Measurements from ENCODE around the gene RAD51B. TPM values are rescaled to one million over a fixed set of nuclear protein-coding genes. Genes with fewer than 3 reads are reported as not detected.
"Not testable (repeated sequence)": the region's sequence is repeated elsewhere in the genome, so short reads cannot be mapped to it uniquely, and the experiment has no call there.

Gene RAD51B
- total and polyA plus RNA-seq, 8 donors: 10.8 to 18.3 (median 14.1) TPM

DNA sequence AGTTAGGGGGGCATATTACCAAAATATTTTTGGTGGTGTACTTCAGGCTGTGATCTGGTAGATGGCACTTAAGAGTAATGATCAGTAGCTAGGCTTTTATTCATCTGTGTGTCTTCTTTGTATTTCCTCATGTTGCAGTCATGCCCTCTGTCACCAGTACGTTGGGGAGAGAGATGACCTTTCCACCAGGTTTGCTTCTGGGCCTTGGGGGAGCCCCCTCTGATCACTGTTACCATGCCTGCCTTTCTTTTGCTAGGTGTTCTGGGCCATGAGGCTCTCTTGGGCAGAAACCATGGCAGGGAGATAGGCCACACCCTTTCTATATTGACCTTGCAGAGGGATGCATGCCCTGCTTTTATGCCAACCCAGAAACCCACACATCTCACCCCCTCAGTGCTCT, 208.5 kb downstream of the RAD51B start:
- ATAC-seq: no peak
- TF ChIP-seq, protein P1, sequence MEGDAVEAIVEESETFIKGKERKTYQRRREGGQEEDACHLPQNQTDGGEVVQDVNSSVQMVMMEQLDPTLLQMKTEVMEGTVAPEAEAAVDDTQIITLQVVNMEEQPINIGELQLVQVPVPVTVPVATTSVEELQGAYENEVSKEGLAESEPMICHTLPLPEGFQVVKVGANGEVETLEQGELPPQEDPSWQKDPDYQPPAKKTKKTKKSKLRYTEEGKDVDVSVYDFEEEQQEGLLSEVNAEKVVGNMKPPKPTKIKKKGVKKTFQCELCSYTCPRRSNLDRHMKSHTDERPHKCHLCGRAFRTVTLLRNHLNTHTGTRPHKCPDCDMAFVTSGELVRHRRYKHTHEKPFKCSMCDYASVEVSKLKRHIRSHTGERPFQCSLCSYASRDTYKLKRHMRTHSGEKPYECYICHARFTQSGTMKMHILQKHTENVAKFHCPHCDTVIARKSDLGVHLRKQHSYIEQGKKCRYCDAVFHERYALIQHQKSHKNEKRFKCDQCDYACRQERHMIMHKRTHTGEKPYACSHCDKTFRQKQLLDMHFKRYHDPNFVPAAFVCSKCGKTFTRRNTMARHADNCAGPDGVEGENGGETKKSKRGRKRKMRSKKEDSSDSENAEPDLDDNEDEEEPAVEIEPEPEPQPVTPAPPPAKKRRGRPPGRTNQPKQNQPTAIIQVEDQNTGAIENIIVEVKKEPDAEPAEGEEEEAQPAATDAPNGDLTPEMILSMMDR (IDR thresholded peaks at IDR 0.05): no peak
- no peaks in the 10 kb centered on the region for H3K27me3 ChIP-seq
- peaks cover 0 to 11% of the 10 kb centered on the region in 2 donors for H3K9me3 ChIP-seq
- H3K4me1 ChIP-seq: no peaks in the 10 kb centered on the region
- no peak overlapping the region for H3K27ac ChIP-seq
- no peaks in the 10 kb centered on the region for H3K36me3 ChIP-seq
- no peak for DNase-seq
- no peak overlapping the region for H3K4me3 ChIP-seq
- intact Hi-C loops (cut with DNase I): no loop called here

GRCh38 chr14:68031011-68031410, 211.4 kb downstream of the RAD51B start:
- H3K4me3 ChIP-seq; H3K27me3 ChIP-seq; H3K4me1 ChIP-seq; ATAC-seq; DNase-seq; H3K9me3 ChIP-seq; H3K27ac ChIP-seq; intact Hi-C loops (cut with DNase I); H3K36me3 ChIP-seq: not testable (repeated sequence)

DNA sequence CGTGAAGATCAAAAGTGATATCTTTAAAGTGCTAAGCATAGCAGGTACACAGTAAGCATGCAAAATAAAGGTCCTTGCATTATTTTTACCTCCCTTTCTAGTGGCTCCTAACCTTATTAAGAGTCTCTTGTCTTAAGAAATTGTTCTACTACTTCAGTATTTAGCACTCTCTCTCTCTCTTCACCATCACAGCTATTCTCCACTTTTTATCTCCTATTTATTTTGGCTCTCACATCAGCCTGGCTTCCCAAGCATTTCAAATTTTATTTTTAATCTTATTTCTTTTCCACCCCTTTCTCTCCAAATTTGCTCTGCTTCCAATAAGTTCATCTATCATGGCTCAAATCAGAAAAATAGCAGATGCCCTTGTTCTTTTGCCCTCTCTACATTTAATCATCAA, 212.6 kb downstream of the RAD51B start:
- no peaks in the 10 kb centered on the region for H3K27me3 ChIP-seq
- intact Hi-C loops (cut with DNase I): no loop called here
- ATAC-seq (no peak), DNase-seq (no peak)
- no peak overlapping the region for H3K27ac ChIP-seq
- H3K4me3 ChIP-seq: no peak overlapping the region
- TF ChIP-seq, protein P1 (IDR thresholded peaks at IDR 0.05): no peak
- no peaks in the 10 kb centered on the region for H3K36me3 ChIP-seq
- H3K4me1 ChIP-seq: no peaks in the 10 kb centered on the region
- peaks cover 0 to 2% of the 10 kb centered on the region in 2 donors for H3K9me3 ChIP-seq

- TF ChIP-seq, protein P1 (IDR thresholded peaks at IDR 0.05): no peak
- H3K27ac ChIP-seq: no peak overlapping the region
- no peak for ATAC-seq
- no peaks in the 10 kb centered on the region for H3K27me3 ChIP-seq
- DNase-seq: no peak
- H3K9me3 ChIP-seq: peaks cover 0 to 2% of the 10 kb centered on the region in 2 donors
- H3K4me3 ChIP-seq: no peak overlapping the region
- no peaks in the 10 kb centered on the region for H3K36me3 ChIP-seq
- H3K4me1 ChIP-seq: no peaks in the 10 kb centered on the region
- intact Hi-C loops (cut with DNase I): no loop called here
Observed at GRCh38 chr14:68033336-68033932, 213.9 kb downstream of the RAD51B start.

DNA sequence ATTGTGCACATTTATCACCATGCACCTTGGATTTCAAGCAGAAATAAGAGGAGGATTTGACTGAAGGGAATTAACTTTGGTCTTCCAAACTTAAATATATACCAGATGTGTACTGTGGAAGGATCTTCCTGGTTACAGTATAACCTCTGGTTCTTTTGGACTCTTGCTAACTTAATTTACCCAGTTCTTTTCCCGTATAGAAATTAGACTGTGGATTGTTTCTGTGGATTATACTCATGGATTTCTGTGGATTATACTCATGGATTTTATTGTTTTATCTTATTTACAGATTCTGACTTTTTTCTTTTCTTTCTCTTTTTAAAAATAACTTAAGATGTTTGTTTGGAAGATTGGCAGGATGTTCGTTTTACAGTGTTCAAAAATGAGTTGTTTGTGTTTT, 215.3 kb downstream of the RAD51B start:
- TF ChIP-seq, protein P1 (IDR thresholded peaks at IDR 0.05): no peak
- no peak for ATAC-seq
- Histone ChIP-seq H3K4me3 (no peak overlapping the region), H3K4me1 (no peaks in the 10 kb centered on the region), H3K27ac (no peak overlapping the region), H3K27me3 (no peaks in the 10 kb centered on the region), H3K36me3 (no peaks in the 10 kb centered on the region), H3K9me3 (peaks cover 0 to 2% of the 10 kb centered on the region in 2 donors)
- intact Hi-C loops (cut with DNase I): no loop called here
- no peak for DNase-seq

GRCh38 chr14:68036202-68036601, 216.6 kb downstream of the RAD51B start:
- no peak for ATAC-seq

More at GRCh38 chr14:68036202-68036601, 216.6 kb downstream of the RAD51B start:
- TF ChIP-seq, protein P1 (IDR thresholded peaks at IDR 0.05): no peak
- Histone ChIP-seq H3K27ac (no peak overlapping the region), H3K4me3 (no peak overlapping the region), H3K9me3 (no peaks in the 10 kb centered on the region), H3K36me3 (no peaks in the 10 kb centered on the region), H3K4me1 (no peaks in the 10 kb centered on the region), H3K27me3 (no peaks in the 10 kb centered on the region)
- DNase-seq: no peak
- intact Hi-C loops (cut with DNase I): no loop called here

Data from left lung (tissue), 10 donors.